ENCODE results near the gene SPTAN1.

SPTAN1 gene

DNA sequence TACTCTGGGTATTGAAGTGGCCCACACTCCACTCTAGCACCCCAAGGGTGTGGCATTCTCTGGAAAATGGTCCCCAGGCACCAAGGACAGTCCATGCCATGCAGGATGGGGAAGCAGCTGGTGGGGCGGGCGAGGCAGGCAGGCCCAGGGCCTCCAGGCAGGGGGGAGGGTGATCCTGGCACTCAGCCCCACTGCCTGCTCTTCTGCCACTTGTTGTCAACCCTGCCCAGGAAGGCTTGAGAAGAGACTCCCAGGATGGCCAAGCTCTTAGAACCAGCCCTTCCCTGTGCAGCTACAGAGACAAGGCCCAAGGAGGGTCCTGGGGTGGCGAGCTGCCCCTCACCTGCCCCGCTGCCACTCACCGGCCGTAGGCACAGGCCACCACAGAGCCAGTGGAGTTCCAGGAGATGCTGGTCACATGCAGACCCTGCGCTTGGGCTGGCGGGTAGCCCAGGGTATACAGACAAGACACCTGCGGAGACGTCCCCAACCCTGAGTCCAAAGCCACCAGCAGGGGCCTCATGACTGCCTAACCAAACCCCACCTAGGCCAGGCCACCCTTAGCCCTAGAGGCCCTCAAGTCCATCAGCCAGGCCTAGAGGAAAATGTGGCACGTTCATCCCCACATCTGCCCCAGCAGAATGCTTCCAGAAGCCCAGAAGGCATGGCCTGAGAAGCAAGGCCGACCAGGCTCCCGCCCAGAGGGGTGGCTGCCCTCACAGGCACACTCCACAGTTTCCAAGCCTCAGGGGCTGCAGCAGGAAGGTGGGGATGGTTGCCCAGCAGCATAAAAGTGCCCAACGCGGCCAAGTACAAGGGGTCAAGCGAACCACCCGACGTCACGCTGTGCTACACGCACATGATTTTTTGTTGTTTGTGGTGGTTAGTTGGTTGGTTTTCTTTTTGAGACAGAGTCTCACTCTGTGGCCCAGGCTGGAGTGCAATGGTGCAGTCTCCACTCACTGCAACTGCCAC is 84.5 kb downstream of the SPTAN1 start:
- TF ChIP-seq CTCF (IDR thresholded peaks at IDR 0.05), result no peak

GRCh38 chr9:128637656-128638055 is 85.3 kb downstream of the SPTAN1 start:
- no peak for TF ChIP-seq CTCF (IDR thresholded peaks at IDR 0.05)

- no peak for TF ChIP-seq CTCF (IDR thresholded peaks at IDR 0.05)
These were observed 86.2 kb downstream of the SPTAN1 start for GRCh38 chr9:128638580-128638979.

- TF ChIP-seq CTCF (IDR thresholded peaks at IDR 0.05), result no peak
These were observed 88.2 kb downstream of the SPTAN1 start for GRCh38 chr9:128640603-128641002.

DNA sequence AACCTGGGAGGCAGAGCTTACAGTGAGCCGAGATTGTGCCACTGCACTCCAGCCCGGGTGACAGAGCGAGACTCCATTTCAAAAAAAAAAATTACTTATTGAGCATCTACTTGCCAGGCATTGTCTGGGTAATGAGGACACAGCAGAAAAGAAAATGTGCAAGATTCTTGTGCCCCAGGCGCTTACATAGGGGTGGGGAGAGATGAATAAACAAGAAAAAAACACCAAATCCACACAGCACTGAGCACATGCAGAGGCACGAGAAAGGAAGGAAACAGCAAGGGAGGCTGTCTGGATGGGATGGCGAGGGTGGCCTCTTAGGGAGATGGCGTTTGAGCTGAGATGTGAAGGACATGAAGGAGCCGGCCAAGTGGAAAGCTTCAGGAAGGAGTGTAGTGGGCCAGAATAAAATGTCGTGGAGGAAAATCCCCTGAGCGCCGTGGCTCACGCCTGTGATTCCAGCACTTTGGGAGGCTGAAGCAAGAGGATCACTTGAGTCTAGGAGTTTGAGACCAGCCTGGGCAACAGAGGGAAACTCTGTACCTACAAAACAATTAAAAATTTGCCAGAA is 90.4 kb downstream of the SPTAN1 start:
- TF ChIP-seq CTCF (IDR thresholded peaks at IDR 0.05), result no peak

DNA sequence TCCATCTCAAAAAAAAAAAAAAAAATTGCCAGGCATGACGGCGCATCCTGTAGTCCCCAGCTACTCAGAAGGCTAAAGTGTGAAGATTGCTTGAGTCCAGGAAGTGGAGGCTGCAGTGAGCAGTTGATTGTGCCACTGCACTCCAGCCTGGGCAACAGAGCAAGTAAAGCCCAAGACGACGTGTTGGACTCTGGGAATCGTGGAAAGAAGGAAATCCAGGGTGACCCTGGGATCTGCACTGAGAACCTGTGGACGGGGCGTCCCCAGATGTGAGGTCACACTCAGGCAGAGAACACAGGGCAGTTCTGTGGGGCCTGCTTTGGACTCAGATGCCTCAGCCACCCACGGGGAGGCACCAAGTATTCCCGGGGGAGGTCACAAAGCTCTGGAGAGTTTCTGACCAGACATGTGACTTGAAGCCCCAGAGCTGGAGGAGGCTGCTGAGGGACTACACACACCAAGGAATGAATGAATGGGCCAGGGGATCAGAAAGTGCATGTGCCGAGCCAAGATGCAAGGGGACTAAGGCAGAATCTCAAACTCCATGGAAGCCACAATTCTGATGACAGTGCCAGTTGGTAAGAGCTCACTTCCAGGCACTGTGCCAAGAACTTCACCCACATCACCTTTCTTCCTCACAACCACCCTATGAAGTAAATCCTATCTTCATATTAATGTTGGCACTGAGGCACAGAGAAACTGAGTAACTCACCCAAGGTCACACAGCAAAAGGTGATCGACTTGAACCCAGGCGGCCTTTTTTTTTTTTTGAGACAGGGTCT is 91.3 kb downstream of the SPTAN1 start:
- TF ChIP-seq CTCF (IDR thresholded peaks at IDR 0.05), result no peak

- no peak for TF ChIP-seq CTCF (IDR thresholded peaks at IDR 0.05)
These were observed 99.4 kb downstream of the SPTAN1 start for GRCh38 chr9:128651798-128652197.
